RWPE2 (cell line): ENCODE data around the gene C8A.

ENCODE experiments used
- ATAC-seq: fragments of 200-7000 bp; cut with Tn5 transposase; 3 replicates; pipeline ENCODE4 v1.9.1; 2021; ENCODE audit warnings: low read depth
- DNase-seq: peaks from one replicate; pipeline ENCODE4 v3.0.0-alpha.2; 2020; ENCODE audit warnings: low spot score
- H3K27ac ChIP-seq: fragments of 450-650 bp; 2 replicates; pipeline ENCODE4 v1.5.1; 2017; ENCODE audit warnings: mild to moderate bottlenecking; ENCODE audit not compliant: poor library complexity, severe bottlenecking
- H3K27me3 ChIP-seq: fragments of 250-450 bp; sonication (Bioruptor Pico); 2 replicates; pipeline ENCODE4 v1.5.1; 2021; ENCODE audit warnings: mild to moderate bottlenecking, moderate library complexity; ENCODE audit not compliant: insufficient read depth, poor library complexity, severe bottlenecking
- H3K36me3 ChIP-seq: fragments of 250-450 bp; sonication (Bioruptor Pico); 2 replicates; pipeline ENCODE4 v1.5.1; 2020; ENCODE audit warnings: low read depth, mild to moderate bottlenecking, moderate library complexity
- H3K4me1 ChIP-seq: fragments of 250-450 bp; sonication (Bioruptor Pico); 2 replicates; pipeline ENCODE4 v1.5.1; 2021; ENCODE audit warnings: mild to moderate bottlenecking, moderate library complexity; ENCODE audit not compliant: insufficient read depth, poor library complexity, severe bottlenecking
- H3K4me3 ChIP-seq: fragments of 250-450 bp; sonication (Bioruptor Pico); 2 replicates; pipeline ENCODE4 v1.5.1; 2021; ENCODE audit warnings: mild to moderate bottlenecking, moderate library complexity; ENCODE audit not compliant: severe bottlenecking
- H3K9me3 ChIP-seq: fragments of 250-450 bp; sonication (Bioruptor Pico); 2 replicates; pipeline ENCODE4 v1.5.1; 2021; ENCODE audit warnings: mild to moderate bottlenecking, moderate library complexity; ENCODE audit not compliant: severe bottlenecking
- CTCF ChIP-seq: fragments of 450-650 bp; IDR thresholded peaks from one replicate; pipeline ENCODE4 v1.5.1; 2017; ENCODE audit warnings: mild to moderate bottlenecking, moderate library complexity; ENCODE audit not compliant: poor library complexity, severe bottlenecking

Gene C8A

GRCh38 chr1:56854521-56855099 lies at the start of gene C8A:
Gene C8A, plus strand, starts transcription at chr1:56854797. Its CDS starts 105 bp downstream, at chr1:56854902.
- peaks cover 24% of the 10 kb centered on the region for H3K27me3 ChIP-seq
- TF ChIP-seq CTCF = no peak
- H3K9me3 ChIP-seq = no peaks in the 10 kb centered on the region
- H3K4me3 ChIP-seq = no peak within 1 kb of the TSS
- ATAC-seq (no peak), DNase-seq (no peak)
- no peaks in the 10 kb centered on the region for H3K36me3 ChIP-seq
- no peaks in the 10 kb centered on the region for H3K4me1 ChIP-seq
- H3K27ac ChIP-seq = no peak within 1 kb of the TSS

- Histone ChIP-seq H3K36me3 (no peaks in the 10 kb centered on the region), H3K4me3 (no peak overlapping the region), H3K9me3 (no peaks in the 10 kb centered on the region), H3K27me3 (no peaks in the 10 kb centered on the region), H3K4me1 (no peaks in the 10 kb centered on the region), H3K27ac (no peak overlapping the region)
- no peak for TF ChIP-seq CTCF
- ATAC-seq (no peak), DNase-seq (no peak)
Observed at GRCh38 chr1:56806804-56807203, 47.8 kb upstream of the C8A start.

GRCh38 chr1:56808410-56808809 lies 46.2 kb upstream of the C8A start:
- Histone ChIP-seq H3K9me3 (no peaks in the 10 kb centered on the region), H3K27ac (no peak overlapping the region), H3K4me1 (no peaks in the 10 kb centered on the region), H3K27me3 (no peaks in the 10 kb centered on the region), H3K4me3 (no peak overlapping the region), H3K36me3 (no peaks in the 10 kb centered on the region)
- TF ChIP-seq CTCF = no peak
- DNase-seq (no peak), ATAC-seq (no peak)

GRCh38 chr1:56811331-56811730 lies 43.3 kb upstream of the C8A start:
- no peak for TF ChIP-seq CTCF
- H3K27me3 ChIP-seq = no peaks in the 10 kb centered on the region
- no peak overlapping the region for H3K4me3 ChIP-seq
- H3K27ac ChIP-seq = no peak overlapping the region
- H3K4me1 ChIP-seq = no peaks in the 10 kb centered on the region
- no peaks in the 10 kb centered on the region for H3K36me3 ChIP-seq
- no peaks in the 10 kb centered on the region for H3K9me3 ChIP-seq
- ATAC-seq (no peak), DNase-seq (no peak)

- Histone ChIP-seq H3K36me3 (no peaks in the 10 kb centered on the region), H3K27ac (no peak overlapping the region), H3K27me3 (no peaks in the 10 kb centered on the region), H3K4me1 (no peaks in the 10 kb centered on the region), H3K4me3 (no peak overlapping the region), H3K9me3 (no peaks in the 10 kb centered on the region)
- DNase-seq (no peak), ATAC-seq (no peak)
- TF ChIP-seq CTCF = no peak
Observed at GRCh38 chr1:56814205-56814604, 40.4 kb upstream of the C8A start.
